OCI-LY1 (cell line): ENCODE results near the gene CTNNA2.

Source experiments
- H2AFZ ChIP-seq: fragments of 200-600 bp; sonication (generic), shearing (Covaris generic); 2 replicates; pipeline ENCODE4 v1.6.0; 2014; ENCODE audit warnings: antibody characterized with exemption, mild to moderate bottlenecking, low read length
- H3F3A ChIP-seq: fragments of 200-600 bp; sonication (generic), shearing (Covaris generic); 2 replicates; pipeline ENCODE4 v1.6.0; 2014; ENCODE audit warnings: mild to moderate bottlenecking, antibody characterized with exemption, low read length, moderate library complexity; ENCODE audit not compliant: insufficient read depth
- H3K27ac ChIP-seq: fragments of 200-600 bp; sonication (generic); 2 replicates; pipeline ENCODE4 v1.5.1; 2014; ENCODE audit warnings: low read length, mixed run types, mild to moderate bottlenecking, low read depth; ENCODE audit not compliant: poor library complexity, severe bottlenecking
- H3K27me3 ChIP-seq: fragments of 200-600 bp; sonication (generic); 2 replicates; pipeline ENCODE4 v1.6.0; 2014; ENCODE audit warnings: antibody characterized with exemption, mild to moderate bottlenecking, low read length, moderate library complexity; ENCODE audit not compliant: insufficient read depth
- H3K36me3 ChIP-seq: fragments of 200-600 bp; sonication (generic); 2 replicates; pipeline ENCODE4 v1.6.1; 2014; ENCODE audit warnings: mild to moderate bottlenecking, antibody characterized with exemption, low read length, moderate library complexity, mixed read lengths; ENCODE audit not compliant: insufficient read depth
- H3K4me1 ChIP-seq: fragments of 200-600 bp; sonication (generic); 2 replicates; pipeline ENCODE4 v1.5.1; 2014; ENCODE audit warnings: mild to moderate bottlenecking, low read length, moderate library complexity; ENCODE audit not compliant: insufficient read depth, severe bottlenecking
- H3K4me2 ChIP-seq: fragments of 200-600 bp; sonication (generic), shearing (Covaris generic); 2 replicates; pipeline ENCODE4 v1.6.1; 2014; ENCODE audit warnings: low read length
- H3K4me3 ChIP-seq: fragments of 200-600 bp; sonication (generic); 2 replicates; pipeline ENCODE4 v1.5.1; 2014; ENCODE audit warnings: low read length, low read depth, mild to moderate bottlenecking, mixed read lengths; ENCODE audit not compliant: poor library complexity, severe bottlenecking
- H3K79me2 ChIP-seq: fragments of 200-600 bp; shearing (Covaris generic); 2 replicates; pipeline ENCODE4 v1.6.1; 2016; ENCODE audit warnings: mixed run types, low read length, mixed read lengths; ENCODE audit not compliant: insufficient read depth
- H3K9ac ChIP-seq: fragments of 200-600 bp; sonication (generic), shearing (Covaris generic); 2 replicates; pipeline ENCODE4 v1.6.1; 2014; ENCODE audit warnings: mild to moderate bottlenecking, low read length, mixed read lengths
- H3K9me2 ChIP-seq: fragments of 200-600 bp; sonication (generic), shearing (Covaris generic); 2 replicates; pipeline ENCODE4 v1.6.1; 2014; ENCODE audit warnings: low read depth, mild to moderate bottlenecking, low read length, mixed read lengths
- H3K9me3 ChIP-seq: fragments of 200-600 bp; shearing (Covaris generic); 2 replicates; pipeline ENCODE4 v1.6.1; 2014; ENCODE audit warnings: low read length, mixed read lengths
- H4K20me1 ChIP-seq: fragments of 200-600 bp; sonication (generic), shearing (Covaris generic); 2 replicates; pipeline ENCODE4 v1.6.0; 2016; ENCODE audit warnings: mild to moderate bottlenecking, low read length; ENCODE audit not compliant: insufficient read depth
- CTCF ChIP-seq: fragments of 200-600 bp; sonication (generic), shearing (Covaris generic); IDR thresholded peaks from 2 replicates; pipeline ENCODE4 v1.5.1; 2017; ENCODE audit warnings: mild to moderate bottlenecking, antibody characterized with exemption, low read length, moderate library complexity, mixed read lengths
- EZH2 ChIP-seq: fragments of 200-600 bp; sonication (generic), shearing (Covaris generic); IDR thresholded peaks from 2 replicates; pipeline ENCODE4 v1.8.0; 2017; ENCODE audit warnings: borderline replicate concordance, mixed run types, mild to moderate bottlenecking, antibody characterized with exemption, low read length, moderate library complexity, mixed read lengths

Gene CTNNA2

DNA sequence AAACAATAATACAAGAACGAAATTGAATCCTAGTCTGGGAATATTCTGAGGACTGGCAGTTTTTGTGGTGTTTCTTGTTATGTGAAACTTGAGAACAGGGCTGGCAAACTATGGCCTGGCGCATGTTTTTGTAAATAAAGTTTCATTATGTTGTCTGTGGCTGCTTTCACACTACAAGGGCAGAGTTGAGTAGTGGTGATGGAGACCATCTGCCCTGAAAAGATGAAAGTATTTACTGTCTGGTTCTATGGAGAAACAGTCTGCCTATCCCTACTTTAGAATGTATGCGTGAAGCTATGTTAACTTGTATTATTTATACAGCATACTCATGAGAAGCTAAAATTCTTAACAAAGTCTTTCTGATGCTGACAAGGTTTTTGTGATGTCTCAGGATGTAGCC lies 439.8 kb downstream of the CTNNA2 start:
- Histone ChIP-seq H4K20me1 (no peaks in the 10 kb centered on the region), H3K27ac (no peak overlapping the region), H3K27me3 (no peaks in the 10 kb centered on the region), H3K9me2 (no peaks in the 10 kb centered on the region), H3K4me1 (no peaks in the 10 kb centered on the region), H3K4me3 (no peak overlapping the region), H3K79me2 (no peaks in the 10 kb centered on the region), H3K36me3 (no peaks in the 10 kb centered on the region), H2AFZ (no peak overlapping the region), H3K9me3 (no peaks in the 10 kb centered on the region), H3K4me2 (no peak overlapping the region), H3F3A (no peaks in the 10 kb centered on the region), H3K9ac (no peak overlapping the region)
- TF ChIP-seq EZH2 (no peak), CTCF (no peak)

DNA sequence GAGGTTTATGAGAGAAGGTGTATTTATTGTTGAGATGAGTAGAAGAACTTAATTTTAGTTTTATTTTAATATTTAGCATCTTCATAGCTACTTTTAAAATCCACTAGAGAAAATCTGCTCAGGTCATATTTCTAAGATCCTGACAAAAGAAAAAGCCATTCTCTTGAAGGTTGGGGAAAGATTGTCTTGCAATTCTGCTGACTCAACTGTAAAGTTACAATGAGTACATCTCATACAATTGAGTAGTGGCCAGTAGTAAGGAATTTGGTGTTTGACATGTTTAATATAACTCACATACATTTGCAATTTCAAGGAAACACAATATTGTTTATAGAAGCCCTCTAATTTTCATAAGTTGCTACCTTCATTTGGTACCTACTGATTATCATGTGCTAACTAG lies 447.2 kb downstream of the CTNNA2 start:
- no peaks in the 10 kb centered on the region for H3K36me3 ChIP-seq
- no peak overlapping the region for H3K27ac ChIP-seq
- no peak overlapping the region for H3K4me2 ChIP-seq
- no peak overlapping the region for H3K4me3 ChIP-seq
- TF ChIP-seq CTCF: no peak
- no peak for TF ChIP-seq EZH2
- no peaks in the 10 kb centered on the region for H3F3A ChIP-seq
- no peak overlapping the region for H3K9ac ChIP-seq
- no peaks in the 10 kb centered on the region for H4K20me1 ChIP-seq
- H2AFZ ChIP-seq: no peak overlapping the region
- H3K9me3 ChIP-seq: no peaks in the 10 kb centered on the region
- H3K9me2 ChIP-seq: no peaks in the 10 kb centered on the region
- H3K79me2 ChIP-seq: no peaks in the 10 kb centered on the region
- H3K4me1 ChIP-seq: no peaks in the 10 kb centered on the region
- no peaks in the 10 kb centered on the region for H3K27me3 ChIP-seq

DNA sequence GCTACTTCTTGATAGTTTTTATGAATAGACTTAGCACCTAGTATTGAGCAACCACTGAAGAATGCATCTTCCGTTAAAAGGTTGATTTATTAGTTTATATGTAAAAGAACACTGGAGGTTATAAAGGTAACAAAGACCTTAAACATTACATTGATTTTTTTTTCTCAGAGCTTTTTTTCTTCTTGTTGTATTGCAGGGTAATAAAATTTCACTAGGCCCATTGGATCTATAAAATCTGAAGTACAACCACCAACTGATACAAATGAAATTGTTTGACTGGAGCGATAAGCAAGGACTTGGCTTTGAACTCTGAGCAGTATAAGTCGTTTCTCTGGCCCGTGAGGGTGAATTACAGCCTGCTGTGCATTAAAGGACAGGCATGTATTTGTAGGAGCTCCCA lies 447.7 kb downstream of the CTNNA2 start:
- Histone ChIP-seq H3K36me3 (no peaks in the 10 kb centered on the region), H3K4me2 (no peak overlapping the region), H3K4me1 (no peaks in the 10 kb centered on the region), H3K9me3 (no peaks in the 10 kb centered on the region), H3F3A (no peaks in the 10 kb centered on the region), H3K4me3 (no peak overlapping the region), H3K79me2 (no peaks in the 10 kb centered on the region), H3K9me2 (no peaks in the 10 kb centered on the region), H3K27ac (no peak overlapping the region), H4K20me1 (no peaks in the 10 kb centered on the region), H3K9ac (no peak overlapping the region), H3K27me3 (no peaks in the 10 kb centered on the region), H2AFZ (no peak overlapping the region)
- no peak for TF ChIP-seq CTCF
